Measurements from ENCODE around the gene KCTD21.
"Not testable (repeated sequence)": the region's sequence is repeated elsewhere in the genome, so short reads cannot be mapped to it uniquely, and the experiment has no call there.

The KCTD21 gene

GRCh38 chr11:78188286-78189173 is at the start of gene KCTD21, which contains the start of gene USP35:
Gene KCTD21 (minus strand): TSS chr11:78188626. CDS start chr11:78174554, 14,072 bp downstream.
Gene USP35 (plus strand): TSS chr11:78188919. CDS start chr11:78196246, 7,327 bp downstream.
- no peaks in the 10 kb centered on the region for H3K9me2 ChIP-seq (replicated peaks; ENCODE audit: insufficient read depth, low read length)
- no peaks in the 10 kb centered on the region for H3K27me3 ChIP-seq (replicated peaks; ENCODE audit: insufficient read depth, low read length)
- no peaks in the 10 kb centered on the region for H4K20me1 ChIP-seq (ENCODE audit: insufficient read depth, low read length)
- H3K36me3 ChIP-seq (replicated peaks; ENCODE audit: insufficient read depth, low read length) = no peaks in the 10 kb centered on the region
- no peak for TF ChIP-seq CTCF (IDR thresholded peaks at IDR 0.05; ENCODE audit: low read length)
- peak within 1 kb of the TSS; percentile 67 for H3K9ac ChIP-seq (ENCODE audit: low read length)
- peak within 1 kb of the TSS; percentile 94 for H3K4me2 ChIP-seq (ENCODE audit: low read depth, low read length)
- H2AFZ ChIP-seq (ENCODE audit: low read length) = peak within 1 kb of the TSS; percentile 95
- DNase-seq = peak; percentile 97
- peaks cover 15% of the 10 kb centered on the region; the same call in 1 of the 2 replicates for H3K4me1 ChIP-seq (ENCODE audit: low read length)
- no peaks in the 10 kb centered on the region for H3K9me3 ChIP-seq (replicated peaks; ENCODE audit: insufficient read depth, low read length)
- H3F3A ChIP-seq (ENCODE audit: insufficient read depth, low read length) = no peaks in the 10 kb centered on the region
- peak within 1 kb of the TSS; percentile 89 for H3K4me3 ChIP-seq (ENCODE audit: low read length)
- H3K79me2 ChIP-seq (ENCODE audit: low read length) = 0 out of 2 replicates have a peak, but pooled peaks cover 5% of the 10 kb centered on the region
- H3K27ac ChIP-seq (ENCODE audit: low read length) = no peak within 1 kb of the TSS

GRCh38 chr11:78237293-78238046 is 49.0 kb upstream of the KCTD21 start:
- no peak overlapping the region for H3K4me3 ChIP-seq (ENCODE audit: low read length)
- H4K20me1 ChIP-seq (ENCODE audit: insufficient read depth, low read length) = no peaks in the 10 kb centered on the region
- no peaks in the 10 kb centered on the region for H3K9me3 ChIP-seq (replicated peaks; ENCODE audit: insufficient read depth, low read length)
- peaks cover 2% of the 10 kb centered on the region; the same call in 1 of the 2 replicates for H3F3A ChIP-seq (ENCODE audit: insufficient read depth, low read length)
- TF ChIP-seq CTCF (IDR thresholded peaks at IDR 0.05; ENCODE audit: low read length) = no peak
- no peak for TF ChIP-seq EZH2phosphoT487 (IDR thresholded peaks at IDR 0.05; ENCODE audit: low read length)
- TF ChIP-seq EZH2 (optimal IDR thresholded peaks at IDR 0.05; ENCODE audit: low read depth, low read length) = no peak
- H2AFZ ChIP-seq (ENCODE audit: low read length) = no peak overlapping the region
- no peaks in the 10 kb centered on the region for H3K79me2 ChIP-seq (ENCODE audit: low read length)
- H3K27ac ChIP-seq (ENCODE audit: low read length) = no peak overlapping the region
- DNase-seq = no peak
- H3K9me2 ChIP-seq (replicated peaks; ENCODE audit: insufficient read depth, low read length) = no peaks in the 10 kb centered on the region
- no peak overlapping the region for H3K9ac ChIP-seq (ENCODE audit: low read length)
- no peak overlapping the region for H3K4me2 ChIP-seq (ENCODE audit: low read depth, low read length)
- no peaks in the 10 kb centered on the region for H3K36me3 ChIP-seq (replicated peaks; ENCODE audit: insufficient read depth, low read length)
- H3K27me3 ChIP-seq (replicated peaks; ENCODE audit: insufficient read depth, low read length) = no peaks in the 10 kb centered on the region
- H3K4me1 ChIP-seq (ENCODE audit: low read length) = peaks cover 4% of the 10 kb centered on the region

- H2AFZ ChIP-seq (ENCODE audit: low read length) = no peak overlapping the region
Observed at GRCh38 chr11:78234006-78234405, 45.6 kb upstream of the KCTD21 start.

GRCh38 chr11:78233046-78233445 is 44.6 kb upstream of the KCTD21 start:
- H3F3A ChIP-seq (ENCODE audit: insufficient read depth, low read length); H3K9ac ChIP-seq (ENCODE audit: low read length): not testable (repeated sequence)
- H3K4me1 ChIP-seq (ENCODE audit: low read length) = peaks cover 22% of the 10 kb centered on the region

More at GRCh38 chr11:78234006-78234405, 45.6 kb upstream of the KCTD21 start:
- no peaks in the 10 kb centered on the region for H3K36me3 ChIP-seq (replicated peaks; ENCODE audit: insufficient read depth, low read length)
- H3K27ac ChIP-seq (ENCODE audit: low read length) = no peak overlapping the region
- H3K9me2 ChIP-seq (replicated peaks; ENCODE audit: insufficient read depth, low read length) = no peaks in the 10 kb centered on the region
- H3K9me3 ChIP-seq (replicated peaks; ENCODE audit: insufficient read depth, low read length) = no peaks in the 10 kb centered on the region
- no peaks in the 10 kb centered on the region for H4K20me1 ChIP-seq (ENCODE audit: insufficient read depth, low read length)
- H3K4me1 ChIP-seq (ENCODE audit: low read length) = peaks cover 14% of the 10 kb centered on the region
- H3K27me3 ChIP-seq (replicated peaks; ENCODE audit: insufficient read depth, low read length) = no peaks in the 10 kb centered on the region
- no peaks in the 10 kb centered on the region for H3K79me2 ChIP-seq (ENCODE audit: low read length)
- no peak overlapping the region for H3K4me3 ChIP-seq (ENCODE audit: low read length)
- no peak for DNase-seq
- no peak overlapping the region for H3K4me2 ChIP-seq (ENCODE audit: low read depth, low read length)
- peaks cover 4% of the 10 kb centered on the region; the same call in 1 of the 2 replicates for H3F3A ChIP-seq (ENCODE audit: insufficient read depth, low read length)
- TF ChIP-seq EZH2phosphoT487 (IDR thresholded peaks at IDR 0.05; ENCODE audit: low read length) (no peak), EZH2 (optimal IDR thresholded peaks at IDR 0.05; ENCODE audit: low read depth, low read length) (no peak), CTCF (IDR thresholded peaks at IDR 0.05; ENCODE audit: low read length) (no peak)
- no peak overlapping the region for H3K9ac ChIP-seq (ENCODE audit: low read length)

More at GRCh38 chr11:78233046-78233445, 44.6 kb upstream of the KCTD21 start:
- H3K27me3 ChIP-seq (replicated peaks; ENCODE audit: insufficient read depth, low read length); H3K27ac ChIP-seq (ENCODE audit: low read length); H3K4me2 ChIP-seq (ENCODE audit: low read depth, low read length); H3K79me2 ChIP-seq (ENCODE audit: low read length); H4K20me1 ChIP-seq (ENCODE audit: insufficient read depth, low read length); H2AFZ ChIP-seq (ENCODE audit: low read length); DNase-seq; H3K9me2 ChIP-seq (replicated peaks; ENCODE audit: insufficient read depth, low read length); H3K9me3 ChIP-seq (replicated peaks; ENCODE audit: insufficient read depth, low read length); H3K4me3 ChIP-seq (ENCODE audit: low read length); H3K36me3 ChIP-seq (replicated peaks; ENCODE audit: insufficient read depth, low read length): not testable (repeated sequence)
